Spleen (tissue), 7 donors: ENCODE data around the gene EZR.

ENCODE experiments used
- POLR2AphosphoS5 ChIP-seq, 3 donors: sonication (generic); formaldehyde crosslinking; IDR thresholded peaks; one replicate each; pipeline ENCODE4 v1.5.1; 2017; ENCODE audit warnings: antibody characterized with exemption in 3 of 3
- TF ChIP-seq, protein P1 (sequence below), 11 experiments: fragments of 200-600 bp in 7 of 11; fragments of 450-650 bp in 4 of 11; sonication (generic) in 4 of 11; IDR thresholded peaks in 8 of 11; conservative IDR thresholded peaks in 3 of 11; 1 replicate in 7 of 11; 2 replicates in 4 of 11; pipeline versions ENCODE4 v1.4.0 to v1.8.0; 2016 to 2021; ENCODE audit warnings: antibody characterized with exemption in 11 of 11, inconsistent platforms in 4 of 11, mild to moderate bottlenecking in 1 of 11
- donor health status: DM: no; HTN: no; CAD: no; lungs with moderate emphysema.
- donor health status: DM: no; HTN: no; CAD: no.
- donor health status: DM: no; HTN: no; CAD: no.

DNA sequence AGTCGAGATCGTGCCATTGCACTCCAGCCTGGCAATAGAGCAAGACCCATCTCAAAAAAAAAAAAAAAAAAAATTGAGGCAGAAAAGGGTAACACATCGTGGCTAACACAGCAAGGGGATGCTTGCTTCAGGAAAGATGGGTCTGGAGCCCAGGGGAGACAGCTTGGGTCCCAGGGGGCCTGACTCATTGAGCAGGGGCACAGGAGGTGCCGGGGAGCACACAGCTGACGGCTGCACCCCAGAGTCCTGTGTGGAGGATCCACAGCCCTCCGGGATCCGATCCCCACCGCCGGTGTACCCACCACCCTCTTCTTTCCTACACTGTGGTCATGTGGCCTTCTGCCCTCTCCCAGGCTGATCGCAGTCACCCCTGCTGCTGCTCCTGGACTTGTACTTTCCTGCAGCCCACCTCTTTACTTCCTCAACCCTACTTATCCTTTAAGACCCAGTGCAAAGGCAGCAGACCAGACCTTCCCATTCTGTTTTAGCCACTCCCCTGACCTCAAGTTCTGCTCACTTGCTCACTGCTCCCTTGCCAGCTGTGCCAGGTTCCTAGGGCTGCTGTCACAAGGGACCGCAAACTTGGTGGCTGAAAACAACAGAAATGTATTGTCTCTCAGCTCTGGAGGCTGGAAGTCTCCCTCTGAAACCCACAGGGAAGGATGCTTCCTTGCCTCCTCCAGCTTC is 17.6 kb upstream of the EZR start:
- TF ChIP-seq, protein P1, sequence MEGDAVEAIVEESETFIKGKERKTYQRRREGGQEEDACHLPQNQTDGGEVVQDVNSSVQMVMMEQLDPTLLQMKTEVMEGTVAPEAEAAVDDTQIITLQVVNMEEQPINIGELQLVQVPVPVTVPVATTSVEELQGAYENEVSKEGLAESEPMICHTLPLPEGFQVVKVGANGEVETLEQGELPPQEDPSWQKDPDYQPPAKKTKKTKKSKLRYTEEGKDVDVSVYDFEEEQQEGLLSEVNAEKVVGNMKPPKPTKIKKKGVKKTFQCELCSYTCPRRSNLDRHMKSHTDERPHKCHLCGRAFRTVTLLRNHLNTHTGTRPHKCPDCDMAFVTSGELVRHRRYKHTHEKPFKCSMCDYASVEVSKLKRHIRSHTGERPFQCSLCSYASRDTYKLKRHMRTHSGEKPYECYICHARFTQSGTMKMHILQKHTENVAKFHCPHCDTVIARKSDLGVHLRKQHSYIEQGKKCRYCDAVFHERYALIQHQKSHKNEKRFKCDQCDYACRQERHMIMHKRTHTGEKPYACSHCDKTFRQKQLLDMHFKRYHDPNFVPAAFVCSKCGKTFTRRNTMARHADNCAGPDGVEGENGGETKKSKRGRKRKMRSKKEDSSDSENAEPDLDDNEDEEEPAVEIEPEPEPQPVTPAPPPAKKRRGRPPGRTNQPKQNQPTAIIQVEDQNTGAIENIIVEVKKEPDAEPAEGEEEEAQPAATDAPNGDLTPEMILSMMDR (IDR thresholded peaks at IDR 0.05 in 8 of 11, conservative IDR thresholded peaks at IDR 0.05 in 3 of 11): no peak
- TF ChIP-seq POLR2AphosphoS5 (IDR thresholded peaks at IDR 0.05): no peak
